Stimulated activated CD4-positive, alpha-beta T cell treated with anti-CD3 and anti-CD28 coated beads, Interleukin-4, amount 100 ng/mL, for 1 hour (primary cell): ENCODE data around the gene SMYD3.

Source experiments
- DNase-seq: peaks from one replicate; pipeline ENCODE4 v3.0.0-alpha.2; 2020

The SMYD3 gene

GRCh38 chr1:246265481-246265880 lies 241.6 kb downstream of the SMYD3 start:
- no peak for DNase-seq

GRCh38 chr1:246262281-246262680 lies 244.8 kb downstream of the SMYD3 start:
- no peak for DNase-seq

GRCh38 chr1:246261639-246262038 lies 245.4 kb downstream of the SMYD3 start:
- DNase-seq, result no peak

GRCh38 chr1:246258250-246258649 lies 248.8 kb downstream of the SMYD3 start:
- no peak for DNase-seq

- DNase-seq, result no peak
These were observed 251.3 kb downstream of the SMYD3 start for GRCh38 chr1:246255773-246256172.

GRCh38 chr1:246254854-246255253 lies 252.2 kb downstream of the SMYD3 start:
- no peak for DNase-seq

- no peak for DNase-seq
These were observed 260.6 kb downstream of the SMYD3 start for GRCh38 chr1:246246430-246246829.

GRCh38 chr1:246245541-246245940 lies 261.5 kb downstream of the SMYD3 start:
- no peak for DNase-seq

GRCh38 chr1:246232126-246232525 lies 275.0 kb downstream of the SMYD3 start:
- DNase-seq, result no peak

GRCh38 chr1:246226041-246226440 lies 281.0 kb downstream of the SMYD3 start:
- no peak for DNase-seq

GRCh38 chr1:246221485-246222255 lies 285.4 kb downstream of the SMYD3 start:
- no peak for DNase-seq

GRCh38 chr1:246220495-246221065 lies 286.5 kb downstream of the SMYD3 start:
- no peak for DNase-seq

GRCh38 chr1:246219508-246220030 lies 287.5 kb downstream of the SMYD3 start:
- no peak for DNase-seq

GRCh38 chr1:246218686-246219085 lies 288.4 kb downstream of the SMYD3 start:
- DNase-seq, result no peak

- DNase-seq, result no peak
These were observed 290.2 kb downstream of the SMYD3 start for GRCh38 chr1:246216906-246217305.

- DNase-seq, result no peak
These were observed 291.6 kb downstream of the SMYD3 start for GRCh38 chr1:246215510-246215903.

- no peak for DNase-seq
These were observed 292.2 kb downstream of the SMYD3 start for GRCh38 chr1:246214708-246215509.

- DNase-seq, result no peak
These were observed 293.1 kb downstream of the SMYD3 start for GRCh38 chr1:246213947-246214346.

- no peak for DNase-seq
These were observed 293.6 kb downstream of the SMYD3 start for GRCh38 chr1:246213502-246213901.

- no peak for DNase-seq
These were observed 294.0 kb downstream of the SMYD3 start for GRCh38 chr1:246213036-246213435.

- DNase-seq, result no peak
These were observed 295.1 kb downstream of the SMYD3 start for GRCh38 chr1:246212013-246212412.

- no peak for DNase-seq
These were observed 296.3 kb downstream of the SMYD3 start for GRCh38 chr1:246210756-246211155.

- DNase-seq, result no peak
These were observed 299.0 kb downstream of the SMYD3 start for GRCh38 chr1:246208105-246208504.

GRCh38 chr1:246203180-246203579 lies 303.9 kb downstream of the SMYD3 start:
- no peak for DNase-seq
